ENCODE measurements around the gene C3.

DNA sequence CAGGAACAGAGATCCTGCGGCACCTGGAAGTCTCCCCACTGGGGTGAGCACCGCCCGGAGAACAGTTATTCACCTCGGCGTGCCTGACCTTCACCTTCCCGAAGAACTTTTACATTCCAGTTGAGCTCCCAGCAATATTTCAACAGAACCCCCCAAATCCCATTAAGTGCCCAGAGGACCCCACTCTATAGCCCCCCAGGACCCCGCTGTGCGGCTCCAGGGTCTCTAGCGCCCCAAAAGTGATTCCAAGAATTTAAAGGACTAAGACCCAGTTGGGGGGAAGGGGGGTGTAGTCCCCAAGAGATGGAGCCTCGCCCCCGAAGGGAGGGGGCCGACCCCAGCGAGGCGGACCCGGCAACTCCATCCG, 16.4 kb upstream of the C3 start:
- TF ChIP-seq, protein P1, sequence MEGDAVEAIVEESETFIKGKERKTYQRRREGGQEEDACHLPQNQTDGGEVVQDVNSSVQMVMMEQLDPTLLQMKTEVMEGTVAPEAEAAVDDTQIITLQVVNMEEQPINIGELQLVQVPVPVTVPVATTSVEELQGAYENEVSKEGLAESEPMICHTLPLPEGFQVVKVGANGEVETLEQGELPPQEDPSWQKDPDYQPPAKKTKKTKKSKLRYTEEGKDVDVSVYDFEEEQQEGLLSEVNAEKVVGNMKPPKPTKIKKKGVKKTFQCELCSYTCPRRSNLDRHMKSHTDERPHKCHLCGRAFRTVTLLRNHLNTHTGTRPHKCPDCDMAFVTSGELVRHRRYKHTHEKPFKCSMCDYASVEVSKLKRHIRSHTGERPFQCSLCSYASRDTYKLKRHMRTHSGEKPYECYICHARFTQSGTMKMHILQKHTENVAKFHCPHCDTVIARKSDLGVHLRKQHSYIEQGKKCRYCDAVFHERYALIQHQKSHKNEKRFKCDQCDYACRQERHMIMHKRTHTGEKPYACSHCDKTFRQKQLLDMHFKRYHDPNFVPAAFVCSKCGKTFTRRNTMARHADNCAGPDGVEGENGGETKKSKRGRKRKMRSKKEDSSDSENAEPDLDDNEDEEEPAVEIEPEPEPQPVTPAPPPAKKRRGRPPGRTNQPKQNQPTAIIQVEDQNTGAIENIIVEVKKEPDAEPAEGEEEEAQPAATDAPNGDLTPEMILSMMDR (conservative IDR thresholded peaks at IDR 0.05; ENCODE audit: low read length) = peak; percentile 33
- TF ChIP-seq EZH2phosphoT487 (IDR thresholded peaks at IDR 0.05; ENCODE audit: borderline replicate concordance) = no peak

Data from Loucy (cell line).